HepG2 (cell line): ENCODE measurements around the gene NR1H3. TPM values are rescaled to one million over a fixed set of nuclear protein-coding genes. Genes with fewer than 3 reads are reported as not detected.

ENCODE experiments used
- ARID5B ChIP-seq: IDR thresholded peaks from 2 replicates; pipeline ENCODE4 v1.4.0; 2020; ENCODE audit warnings: mild to moderate bottlenecking, missing genetic modification reagents
- ERF ChIP-seq: IDR thresholded peaks from 2 replicates; pipeline ENCODE4 v1.6.1; 2018; ENCODE audit warnings: missing biosample characterization, missing genetic modification reagents
- GTF3A ChIP-seq: sonication (generic); formaldehyde crosslinking; conservative IDR thresholded peaks from 2 replicates; pipeline ENCODE4 v1.4.0; 2020; ENCODE audit warnings: mild to moderate bottlenecking, missing genetic modification reagents
- HES4 ChIP-seq: sonication (generic); formaldehyde crosslinking; IDR thresholded peaks from 2 replicates; pipeline ENCODE4 v1.9.0; 2021; ENCODE audit warnings: mild to moderate bottlenecking, missing genetic modification reagents, borderline replicate concordance
- MTA3 ChIP-seq: sonication (generic); formaldehyde crosslinking; IDR thresholded peaks from 2 replicates; pipeline ENCODE4 v1.4.0; 2020; ENCODE audit warnings: missing genetic modification reagents
- NFKB2 ChIP-seq: sonication (generic); formaldehyde crosslinking; IDR thresholded peaks from 2 replicates; pipeline ENCODE4 v1.4.0; 2020; ENCODE audit warnings: missing genetic modification reagents, borderline replicate concordance
- PBX3 ChIP-seq: sonication (generic); formaldehyde crosslinking; IDR thresholded peaks from 2 replicates; pipeline ENCODE4 v1.8.1; 2023; ENCODE audit warnings: missing genetic modification reagents, inconsistent platforms, borderline replicate concordance
- PPARG ChIP-seq: conservative IDR thresholded peaks from 2 replicates; pipeline ENCODE4 v1.6.1; 2016; ENCODE audit warnings: missing biosample characterization, missing genetic modification reagents
- SMARCE1 ChIP-seq: fragments of 450-650 bp; IDR thresholded peaks from 2 replicates; pipeline ENCODE4 v1.6.1; 2017; ENCODE audit warnings: borderline replicate concordance
- SOX6 ChIP-seq, 2 experiments: fragments of 450-650 bp in 1 of 2; sonication (generic) in 1 of 2; formaldehyde crosslinking in 1 of 2; IDR thresholded peaks; 2 replicates each; pipeline versions ENCODE4 v1.4.0 to v1.6.1; 2017 to 2020; ENCODE audit warnings: antibody characterized with exemption in 1 of 2, mild to moderate bottlenecking in 1 of 2, missing genetic modification reagents in 1 of 2
- SRSF9 ChIP-seq: fragments of 200-400 bp; formaldehyde crosslinking; IDR thresholded peaks from 2 replicates; pipeline ENCODE4 v1.6.1; 2018; ENCODE audit warnings: borderline replicate concordance, mild to moderate bottlenecking, low read depth, low read length; ENCODE audit not compliant: insufficient read depth, poor library complexity, severe bottlenecking
- ZFX ChIP-seq: sonication (generic); formaldehyde crosslinking; IDR thresholded peaks from 2 replicates; pipeline ENCODE4 v1.4.0; 2020; ENCODE audit warnings: mild to moderate bottlenecking, low read depth, missing genetic modification reagents, moderate library complexity
- ZNF274 ChIP-seq: sonication (generic); formaldehyde crosslinking; IDR thresholded peaks from 2 replicates; pipeline ENCODE4 v1.5.1; 2020; ENCODE audit warnings: mild to moderate bottlenecking, missing genetic modification reagents
- ZNF275 ChIP-seq: sonication (generic); formaldehyde crosslinking; IDR thresholded peaks from 2 replicates; pipeline ENCODE4 v1.8.0; 2022; ENCODE audit warnings: missing genetic modification reagents, mild to moderate bottlenecking, inconsistent platforms, borderline replicate concordance
- ZNF350 ChIP-seq: sonication (generic); formaldehyde crosslinking; IDR thresholded peaks from 2 replicates; pipeline ENCODE4 v1.4.0; 2020; ENCODE audit warnings: mild to moderate bottlenecking, low read depth, missing genetic modification reagents, borderline replicate concordance
- ZNF644 ChIP-seq: IDR thresholded peaks from 2 replicates; pipeline ENCODE4 v1.6.1; 2016; ENCODE audit warnings: low read depth
- ZNF740 ChIP-seq: sonication (generic); formaldehyde crosslinking; IDR thresholded peaks from 2 replicates; pipeline ENCODE4 v1.4.0; 2020; ENCODE audit warnings: missing genetic modification reagents
- polyA plus RNA-seq, 8 experiments: library from polyadenylated mRNA; depleted of rRNA in 3 of 8; stranded (reverse) in 7 of 8; unstranded in 1 of 8; fragments of >200 nt; fragmentation: Illumina TruSeq in 4 of 8; extraction: Trizol in 4 of 8; gene quantifications; 2 replicates each; pipeline versions ENCODE4 v1.2.1 to v1.2.3, GENCODE V29; 2011 to 2016; ENCODE audit warnings: low read depth in 4 of 8, missing spikeins in 1 of 8, mixed read lengths in 1 of 8; ENCODE audit not compliant: insufficient read depth in 1 of 8
- total RNA-seq, 5 experiments: library from RNA; depleted of rRNA; stranded (reverse); fragments of >200 nt; fragmentation: Illumina TruSeq; extraction: Trizol; gene quantifications; 2 replicates each; pipeline ENCODE4 v1.2.3, GENCODE V29; 2016; ENCODE audit warnings: low read depth in 1 of 5
- TF ChIP-seq, protein P1 (sequence below): sonication (generic); formaldehyde crosslinking; IDR thresholded peaks from 2 replicates; pipeline ENCODE4 v1.5.1; 2020; ENCODE audit warnings: mild to moderate bottlenecking, moderate library complexity, missing genetic modification reagents
- TF ChIP-seq, protein P2 (sequence below): IDR thresholded peaks from 2 replicates; pipeline ENCODE4 v1.6.1; 2016; ENCODE audit warnings: missing genetic modification reagents, missing compliant biosample characterization

The NR1H3 gene
- total and polyA plus RNA-seq, 2 of the 13 experiments (the other 11 are each of a cell fraction or from before 2014, with no cell fraction given): 41.8 to 102 TPM

- TF ChIP-seq, protein P1, sequence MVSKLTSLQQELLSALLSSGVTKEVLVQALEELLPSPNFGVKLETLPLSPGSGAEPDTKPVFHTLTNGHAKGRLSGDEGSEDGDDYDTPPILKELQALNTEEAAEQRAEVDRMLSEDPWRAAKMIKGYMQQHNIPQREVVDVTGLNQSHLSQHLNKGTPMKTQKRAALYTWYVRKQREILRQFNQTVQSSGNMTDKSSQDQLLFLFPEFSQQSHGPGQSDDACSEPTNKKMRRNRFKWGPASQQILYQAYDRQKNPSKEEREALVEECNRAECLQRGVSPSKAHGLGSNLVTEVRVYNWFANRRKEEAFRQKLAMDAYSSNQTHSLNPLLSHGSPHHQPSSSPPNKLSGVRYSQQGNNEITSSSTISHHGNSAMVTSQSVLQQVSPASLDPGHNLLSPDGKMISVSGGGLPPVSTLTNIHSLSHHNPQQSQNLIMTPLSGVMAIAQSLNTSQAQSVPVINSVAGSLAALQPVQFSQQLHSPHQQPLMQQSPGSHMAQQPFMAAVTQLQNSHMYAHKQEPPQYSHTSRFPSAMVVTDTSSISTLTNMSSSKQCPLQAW (CRISPR knock-in tag): peak; percentile 74
- TF ChIP-seq GTF3A (CRISPR knock-in tag): no peak
- TF ChIP-seq ZNF740 (CRISPR knock-in tag): no peak
- peak; percentile 17; the same call in 1 of the 2 replicates for TF ChIP-seq ARID5B
- TF ChIP-seq SMARCE1: no peak
- peak; percentile 18; the same call in 1 of the 2 replicates for TF ChIP-seq ZFX (CRISPR knock-in tag)
- TF ChIP-seq PPARG (CRISPR knock-in tag): peak; percentile 45; the same call in 1 of the 2 replicates
- TF ChIP-seq PBX3 (CRISPR knock-in tag): no peak
- TF ChIP-seq HES4 (CRISPR knock-in tag): no peak
- 0 out of 2 replicates have a peak, but pooled peaks have one; percentile 34 for TF ChIP-seq ERF (CRISPR knock-in tag)
- TF ChIP-seq ZNF275 (CRISPR knock-in tag): no peak
- TF ChIP-seq SRSF9: no peak
- TF ChIP-seq ZNF644 (CRISPR knock-in tag): no peak
- peak; percentile 11; the same call in 1 of the 2 replicates for TF ChIP-seq NFKB2 (CRISPR knock-in tag)
- no peak for TF ChIP-seq MTA3 (CRISPR knock-in tag)
- TF ChIP-seq, protein P2, sequence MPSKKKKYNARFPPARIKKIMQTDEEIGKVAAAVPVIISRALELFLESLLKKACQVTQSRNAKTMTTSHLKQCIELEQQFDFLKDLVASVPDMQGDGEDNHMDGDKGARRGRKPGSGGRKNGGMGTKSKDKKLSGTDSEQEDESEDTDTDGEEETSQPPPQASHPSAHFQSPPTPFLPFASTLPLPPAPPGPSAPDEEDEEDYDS (CRISPR knock-in tag): 0 out of 2 replicates have a peak, but pooled peaks have one; percentile 10
- TF ChIP-seq ZNF274: 0 out of 2 replicates have a peak, but pooled peaks have one; percentile 27
- 0 out of 2 replicates have a peak, but pooled peaks have one; percentile 29 for TF ChIP-seq ZNF350 (CRISPR knock-in tag)
- no peak for TF ChIP-seq SOX6 (IDR thresholded peaks at IDR 0.05)
- TF ChIP-seq SOX6 (CRISPR knock-in tag; IDR thresholded peaks at IDR 0.05): peak; percentile 24; the same call in 1 of the 2 replicates
Observed at GRCh38 chr11:47259232-47259977, 1.6 kb downstream of the NR1H3 start (continued).
